ENCODE data around the gene ZDHHC1.
"Not testable (repeated sequence)": the region's sequence is repeated elsewhere in the genome, so short reads cannot be mapped to it uniquely, and the experiment has no call there.

The ZDHHC1 gene

DNA sequence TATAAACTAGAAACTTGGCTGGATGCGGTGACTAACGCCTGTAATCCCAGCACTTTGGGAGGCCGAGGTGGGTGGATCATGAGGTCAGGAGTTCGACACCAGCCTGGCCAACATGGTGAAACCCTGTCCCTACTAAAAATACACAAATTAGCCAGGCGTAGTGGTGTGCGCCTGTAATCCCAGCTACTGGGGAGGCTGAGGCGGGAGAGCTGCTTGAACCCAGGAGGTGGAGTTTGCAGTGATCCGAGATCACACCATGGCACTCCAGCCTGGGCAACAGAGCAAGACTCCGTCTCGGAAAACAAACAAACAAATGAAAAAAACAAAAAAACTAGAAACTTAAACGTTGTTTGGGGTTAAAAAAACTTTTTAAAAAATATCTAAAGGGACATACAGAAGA, 40.3 kb downstream of the ZDHHC1 start:
- not testable (repeated sequence) for H2AK5ac ChIP-seq (ENCODE audit: low read length); H3K4me3 ChIP-seq (ENCODE audit: low read depth, low read length); H2BK120ac ChIP-seq (ENCODE audit: insufficient read depth, low read length, poor library complexity); H3K23ac ChIP-seq (ENCODE audit: low read length); H3K4me1 ChIP-seq (ENCODE audit: control insufficient read depth in 1 of 2, insufficient read depth in 2 of 2, low read length in 2 of 2); H2BK5ac ChIP-seq (ENCODE audit: low read depth, low read length, poor library complexity); H2AFZ ChIP-seq (ENCODE audit: insufficient read depth, low read length, poor library complexity); H3K79me1 ChIP-seq (ENCODE audit: low read length); H3K18ac ChIP-seq (ENCODE audit: low read length); H3K9me3 ChIP-seq (ENCODE audit: insufficient read depth, low read depth, low read length); H4K8ac ChIP-seq (ENCODE audit: low read depth, low read length); H4K91ac ChIP-seq (ENCODE audit: low read depth, low read length); H3K9ac ChIP-seq (ENCODE audit: low read length); H3K27ac ChIP-seq (ENCODE audit: low read depth, low read length); H4K12ac ChIP-seq (ENCODE audit: low read depth, low read length); H3K79me2 ChIP-seq (ENCODE audit: control insufficient read depth, insufficient read depth, low read length, poor library complexity); H3K14ac ChIP-seq (ENCODE audit: low read length); DNase-seq; H3K36me3 ChIP-seq (ENCODE audit: control insufficient read depth in 1 of 2, insufficient read depth in 2 of 2, low read length in 2 of 2); H3K27me3 ChIP-seq (ENCODE audit: insufficient read depth, low read length); H3K4me2 ChIP-seq (ENCODE audit: low read length); H2BK12ac ChIP-seq (ENCODE audit: low read length); H3K4ac ChIP-seq (ENCODE audit: low read depth, low read length)
- 100% methylated on average over 1 of the region's 11 CpGs for WGBS (ENCODE audit: extremely low coverage, insufficient coverage, insufficient read length)

DNA sequence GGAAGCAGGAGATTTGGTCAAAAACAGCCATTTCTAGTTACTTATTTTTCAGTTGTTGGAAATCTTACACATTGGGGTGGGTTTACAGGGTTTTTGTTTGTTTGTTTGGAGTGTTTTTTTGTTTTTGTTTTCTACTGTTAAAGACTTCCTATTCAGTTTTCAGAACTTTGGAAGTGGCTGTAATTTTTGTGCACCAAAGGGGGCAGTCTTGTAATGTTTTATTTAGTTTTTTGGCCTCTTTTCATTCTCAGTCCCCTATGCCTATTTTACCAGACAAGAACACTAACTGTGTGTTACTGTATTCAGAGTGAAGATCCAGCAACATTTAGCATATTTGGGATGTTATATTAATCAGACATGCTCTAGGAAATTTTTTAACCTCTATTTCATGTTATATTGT, 43.6 kb downstream of the ZDHHC1 start:
- Histone ChIP-seq H2BK120ac (ENCODE audit: insufficient read depth, low read length, poor library complexity) (no peak overlapping the region), H3K4ac (ENCODE audit: low read depth, low read length) (no peak overlapping the region), H3K18ac (ENCODE audit: low read length) (no peak overlapping the region), H3K27me3 (ENCODE audit: insufficient read depth, low read length) (no peaks in the 10 kb centered on the region), H3K36me3 (ENCODE audit: control insufficient read depth in 1 of 2, insufficient read depth in 2 of 2, low read length in 2 of 2) (no peaks in the 10 kb centered on the region), H3K4me1 (ENCODE audit: control insufficient read depth in 1 of 2, insufficient read depth in 2 of 2, low read length in 2 of 2) (no peaks in the 10 kb centered on the region), H2BK12ac (ENCODE audit: low read length) (no peak overlapping the region), H3K9me3 (ENCODE audit: insufficient read depth, low read depth, low read length) (no peaks in the 10 kb centered on the region), H3K23ac (ENCODE audit: low read length) (no peak overlapping the region), H2AK5ac (ENCODE audit: low read length) (no peak overlapping the region), H4K12ac (ENCODE audit: low read depth, low read length) (no peak overlapping the region), H2AFZ (ENCODE audit: insufficient read depth, low read length, poor library complexity) (no peak overlapping the region), H3K9ac (ENCODE audit: low read length) (no peak overlapping the region), H3K4me3 (ENCODE audit: low read depth, low read length) (no peak overlapping the region), H3K79me1 (ENCODE audit: low read length) (no peaks in the 10 kb centered on the region), H2BK5ac (ENCODE audit: low read depth, low read length, poor library complexity) (no peak overlapping the region), H3K79me2 (ENCODE audit: control insufficient read depth, insufficient read depth, low read length, poor library complexity) (no peaks in the 10 kb centered on the region), H3K14ac (ENCODE audit: low read length) (no peak overlapping the region), H3K4me2 (ENCODE audit: low read length) (no peak overlapping the region), H4K8ac (ENCODE audit: low read depth, low read length) (no peak overlapping the region), H4K91ac (ENCODE audit: low read depth, low read length) (no peak overlapping the region), H3K27ac (ENCODE audit: low read depth, low read length) (no peak overlapping the region)
- DNase-seq, result peak in 1 of 2 donors; percentile 68

- no peak for DNase-seq
- H3K4ac ChIP-seq (ENCODE audit: low read depth, low read length), result no peak overlapping the region
- no peak overlapping the region for H4K91ac ChIP-seq (ENCODE audit: low read depth, low read length)
- no peak overlapping the region for H3K18ac ChIP-seq (ENCODE audit: low read length)
- H2BK5ac ChIP-seq (ENCODE audit: low read depth, low read length, poor library complexity), result no peak overlapping the region
- no peaks in the 10 kb centered on the region for H3K79me2 ChIP-seq (ENCODE audit: control insufficient read depth, insufficient read depth, low read length, poor library complexity)
- H3K27me3 ChIP-seq (ENCODE audit: insufficient read depth, low read length), result no peaks in the 10 kb centered on the region
- no peak overlapping the region for H3K4me2 ChIP-seq (ENCODE audit: low read length)
- no peaks in the 10 kb centered on the region for H3K79me1 ChIP-seq (ENCODE audit: low read length)
- H3K4me3 ChIP-seq (ENCODE audit: low read depth, low read length), result no peak overlapping the region
- no peak overlapping the region for H2BK12ac ChIP-seq (ENCODE audit: low read length)
- no peak overlapping the region for H2BK120ac ChIP-seq (ENCODE audit: insufficient read depth, low read length, poor library complexity)
- no peak overlapping the region for H2AK5ac ChIP-seq (ENCODE audit: low read length)
- H3K9ac ChIP-seq (ENCODE audit: low read length), result no peak overlapping the region
- no peak overlapping the region for H4K12ac ChIP-seq (ENCODE audit: low read depth, low read length)
- no peak overlapping the region for H3K27ac ChIP-seq (ENCODE audit: low read depth, low read length)
- H4K8ac ChIP-seq (ENCODE audit: low read depth, low read length), result no peak overlapping the region
- no peaks in the 10 kb centered on the region for H3K4me1 ChIP-seq (ENCODE audit: control insufficient read depth in 1 of 2, insufficient read depth in 2 of 2, low read length in 2 of 2)
- H3K9me3 ChIP-seq (ENCODE audit: insufficient read depth, low read depth, low read length), result no peaks in the 10 kb centered on the region
- no peak overlapping the region for H2AFZ ChIP-seq (ENCODE audit: insufficient read depth, low read length, poor library complexity)
- no CpG with 5 or more reads among the region's 4 CpGs for WGBS (ENCODE audit: extremely low coverage, insufficient coverage, insufficient read length)
- no peak overlapping the region for H3K14ac ChIP-seq (ENCODE audit: low read length)
- no peaks in the 10 kb centered on the region for H3K36me3 ChIP-seq (ENCODE audit: control insufficient read depth in 1 of 2, insufficient read depth in 2 of 2, low read length in 2 of 2)
- H3K23ac ChIP-seq (ENCODE audit: low read length), result no peak overlapping the region
These were observed 45.6 kb downstream of the ZDHHC1 start for GRCh38 chr16:67370661-67371060.

GRCh38 chr16:67364600-67365235, 51.6 kb downstream of the ZDHHC1 start:
- no peak overlapping the region for H3K14ac ChIP-seq (ENCODE audit: low read length)

More at GRCh38 chr16:67364600-67365235, 51.6 kb downstream of the ZDHHC1 start:
- no peak overlapping the region for H2BK5ac ChIP-seq (ENCODE audit: low read depth, low read length, poor library complexity)
- H4K91ac ChIP-seq (ENCODE audit: low read depth, low read length), result no peak overlapping the region
- no peak overlapping the region for H3K9ac ChIP-seq (ENCODE audit: low read length)
- no peaks in the 10 kb centered on the region for H3K79me1 ChIP-seq (ENCODE audit: low read length)
- H3K18ac ChIP-seq (ENCODE audit: low read length), result no peak overlapping the region
- H3K4me3 ChIP-seq (ENCODE audit: low read depth, low read length), result no peak overlapping the region
- H2AFZ ChIP-seq (ENCODE audit: insufficient read depth, low read length, poor library complexity), result no peak overlapping the region
- H2BK12ac ChIP-seq (ENCODE audit: low read length), result no peak overlapping the region
- no peaks in the 10 kb centered on the region for H3K79me2 ChIP-seq (ENCODE audit: control insufficient read depth, insufficient read depth, low read length, poor library complexity)
- H3K4me1 ChIP-seq (ENCODE audit: control insufficient read depth in 1 of 2, insufficient read depth in 2 of 2, low read length in 2 of 2), result no peaks in the 10 kb centered on the region
- no peak overlapping the region for H3K4me2 ChIP-seq (ENCODE audit: low read length)
- H2AK5ac ChIP-seq (ENCODE audit: low read length), result no peak overlapping the region
- H3K23ac ChIP-seq (ENCODE audit: low read length), result no peak overlapping the region
- no peaks in the 10 kb centered on the region for H3K9me3 ChIP-seq (ENCODE audit: insufficient read depth, low read depth, low read length)
- no peaks in the 10 kb centered on the region for H3K27me3 ChIP-seq (ENCODE audit: insufficient read depth, low read length)
- H4K12ac ChIP-seq (ENCODE audit: low read depth, low read length), result no peak overlapping the region
- no peak for DNase-seq
- no peak overlapping the region for H3K4ac ChIP-seq (ENCODE audit: low read depth, low read length)
- no peak overlapping the region for H4K8ac ChIP-seq (ENCODE audit: low read depth, low read length)
- no peak overlapping the region for H3K27ac ChIP-seq (ENCODE audit: low read depth, low read length)
- H2BK120ac ChIP-seq (ENCODE audit: insufficient read depth, low read length, poor library complexity), result no peak overlapping the region
- H3K36me3 ChIP-seq (ENCODE audit: control insufficient read depth in 1 of 2, insufficient read depth in 2 of 2, low read length in 2 of 2), result no peaks in the 10 kb centered on the region
